HG03378 (cell line): ENCODE data around the gene FOLR1.

Source experiments
- ATAC-seq: cut with Tn5 transposase; IDR thresholded peaks from one replicate; pipeline ENCODE4 v1.9.1; 2021; ENCODE audit warnings: mild to moderate bottlenecking, moderate library complexity; ENCODE audit not compliant: unreplicated experiment

The FOLR1 gene

GRCh38 chr11:72234514-72234830, 42.5 kb downstream of the FOLR1 start:
- ATAC-seq, result no peak

- ATAC-seq, result no peak
Observed at GRCh38 chr11:72234920-72235319, 43.0 kb downstream of the FOLR1 start.

- ATAC-seq, result no peak
Observed at GRCh38 chr11:72235351-72236057, 43.6 kb downstream of the FOLR1 start.

GRCh38 chr11:72236083-72236697, 44.2 kb downstream of the FOLR1 start:
- ATAC-seq, result no peak

- no peak for ATAC-seq
Observed at GRCh38 chr11:72236774-72237111, 44.8 kb downstream of the FOLR1 start.

- no peak for ATAC-seq
Observed at GRCh38 chr11:72237112-72237931, 45.4 kb downstream of the FOLR1 start.

GRCh38 chr11:72238040-72238450, 46.1 kb downstream of the FOLR1 start:
- ATAC-seq, result no peak

- no peak for ATAC-seq
Observed at GRCh38 chr11:72238492-72239312, 46.8 kb downstream of the FOLR1 start.

GRCh38 chr11:72239313-72239848, 47.4 kb downstream of the FOLR1 start:
- no peak for ATAC-seq

- ATAC-seq, result no peak
Observed at GRCh38 chr11:72239849-72240460, 48.0 kb downstream of the FOLR1 start.

GRCh38 chr11:72240461-72241290, 48.7 kb downstream of the FOLR1 start:
- no peak for ATAC-seq

GRCh38 chr11:72241291-72241781, 49.4 kb downstream of the FOLR1 start:
- no peak for ATAC-seq

- ATAC-seq, result no peak
Observed at GRCh38 chr11:72242141-72242540, 50.2 kb downstream of the FOLR1 start.

GRCh38 chr11:72243173-72244059, 51.5 kb downstream of the FOLR1 start:
- ATAC-seq, result no peak

GRCh38 chr11:72244060-72244360, 52.1 kb downstream of the FOLR1 start, which contains the start of gene PHOX2A:
Gene PHOX2A (minus strand): TSS chr11:72244176. CDS start chr11:72244004, 172 bp downstream.
- ATAC-seq, result no peak

- ATAC-seq, result no peak
Observed at GRCh38 chr11:72244361-72245262, 52.7 kb downstream of the FOLR1 start.

GRCh38 chr11:72245263-72245816, 53.4 kb downstream of the FOLR1 start:
- no peak for ATAC-seq
